Thoracic aorta (tissue), 2 donors: ENCODE results near the gene POLG. TPM values are rescaled to one million over a fixed set of nuclear protein-coding genes. Genes with fewer than 3 reads are reported as not detected.

Experiments
- ATAC-seq: fragments of 150-250 bp; one replicate; pipeline ENCODE4 v1.8.0; 2017; ENCODE audit warnings: low read depth; ENCODE audit not compliant: insufficient number of reproducible peaks, low FRiP score
- DNase-seq: peaks from one replicate; pipeline ENCODE4 v3.0.0-alpha.2; 2020; ENCODE audit warnings: low spot score
- H3K27ac ChIP-seq, 2 donors: fragments of 200-600 bp; sonication (generic); 1 replicate in 1 of 2; 2 replicates in 1 of 2; pipeline ENCODE4 v1.5.1; 2016; ENCODE audit warnings: mild to moderate bottlenecking in 2 of 2, moderate library complexity in 2 of 2
- H3K27me3 ChIP-seq: fragments of 200-600 bp; sonication (generic); replicated peaks from 2 replicates; pipeline ENCODE4 v1.6.0; 2016; ENCODE audit warnings: mild to moderate bottlenecking; ENCODE audit not compliant: insufficient read depth
- H3K36me3 ChIP-seq: fragments of 200-600 bp; sonication (generic); one replicate; pipeline ENCODE4 v1.5.1; 2016
- H3K4me1 ChIP-seq, 2 donors: fragments of 200-600 bp; sonication (generic); 1 replicate in 1 of 2; 2 replicates in 1 of 2; pipeline versions ENCODE4 v1.5.1 to v1.6.0; 2016; ENCODE audit warnings: low read depth in 2 of 2, mild to moderate bottlenecking in 1 of 2; ENCODE audit not compliant: control insufficient read depth in 1 of 2
- H3K4me3 ChIP-seq: fragments of 200-600 bp; sonication (generic); 2 replicates; pipeline ENCODE4 v1.5.1; 2016; ENCODE audit warnings: mild to moderate bottlenecking
- H3K9me3 ChIP-seq: fragments of 200-600 bp; sonication (generic); 2 replicates; pipeline ENCODE4 v1.5.1; 2016
- total RNA-seq, 2 donors: library from RNA; depleted of rRNA; stranded (reverse); fragments of >200 nt; gene quantifications; one replicate each; pipeline versions ENCODE4 v1.1.0 to v1.2.3, GENCODE V29; 2016
- TF ChIP-seq, protein P1 (sequence below): fragments of 200-600 bp; sonication (generic); IDR thresholded peaks from one replicate; pipeline ENCODE4 v1.5.1; 2019; ENCODE audit warnings: antibody characterized with exemption

POLG gene
- total RNA-seq, 2 donors from 2014 or later, result 89.2 to 89.8 TPM

DNA sequence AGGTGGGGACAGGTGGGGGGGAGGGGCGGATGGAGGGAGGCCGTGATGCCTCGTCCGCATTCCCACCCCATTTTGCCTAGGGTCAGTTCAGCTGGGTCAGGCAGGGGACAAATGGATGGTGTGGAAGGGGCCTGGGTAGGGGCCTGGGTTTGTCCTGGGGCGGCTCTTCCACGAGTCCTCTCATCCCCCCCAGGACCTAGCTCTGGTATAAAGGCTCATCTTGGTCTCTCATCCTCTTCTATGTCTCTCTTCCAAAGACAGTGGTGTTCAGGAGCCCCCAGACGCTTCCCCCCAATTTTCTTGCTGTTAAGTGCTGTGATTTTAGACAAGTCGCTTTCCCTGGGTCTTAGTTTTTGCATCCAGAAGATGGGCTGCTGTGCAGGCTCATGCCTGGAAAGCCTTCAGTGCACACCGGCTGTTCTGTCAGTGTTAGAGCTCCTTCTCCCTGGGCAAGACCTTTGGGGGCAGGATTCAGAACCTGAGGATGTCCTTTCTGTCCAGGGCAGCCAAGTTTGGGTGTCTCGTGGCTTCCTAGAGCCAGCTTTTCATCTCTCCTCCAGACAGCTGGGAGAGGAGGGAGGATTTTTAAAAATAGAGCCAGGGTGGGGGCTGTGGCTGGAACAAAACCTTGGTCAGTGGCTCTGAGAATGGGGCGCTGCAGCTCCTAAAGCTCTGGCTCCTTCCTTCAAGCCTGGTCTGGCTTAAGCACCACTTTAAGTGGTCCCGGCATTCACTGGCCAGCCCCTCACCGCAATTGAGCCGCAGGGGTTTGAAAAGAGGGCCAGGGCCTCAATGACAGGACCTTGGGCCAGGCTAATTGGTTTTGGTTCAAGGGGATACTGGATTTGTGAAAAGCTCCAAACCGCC is 37.7 kb upstream of the POLG start:
- Histone ChIP-seq H3K27ac (no peak overlapping the region), H3K9me3 (no peaks in the 10 kb centered on the region), H3K4me3 (no peak overlapping the region), H3K36me3 (no peaks in the 10 kb centered on the region), H3K27me3 (peaks cover 34% of the 10 kb centered on the region), H3K4me1 (peaks cover 5 to 24% of the 10 kb centered on the region in 2 donors)
- ATAC-seq (no peak), DNase-seq (no peak)
- TF ChIP-seq, protein P1, sequence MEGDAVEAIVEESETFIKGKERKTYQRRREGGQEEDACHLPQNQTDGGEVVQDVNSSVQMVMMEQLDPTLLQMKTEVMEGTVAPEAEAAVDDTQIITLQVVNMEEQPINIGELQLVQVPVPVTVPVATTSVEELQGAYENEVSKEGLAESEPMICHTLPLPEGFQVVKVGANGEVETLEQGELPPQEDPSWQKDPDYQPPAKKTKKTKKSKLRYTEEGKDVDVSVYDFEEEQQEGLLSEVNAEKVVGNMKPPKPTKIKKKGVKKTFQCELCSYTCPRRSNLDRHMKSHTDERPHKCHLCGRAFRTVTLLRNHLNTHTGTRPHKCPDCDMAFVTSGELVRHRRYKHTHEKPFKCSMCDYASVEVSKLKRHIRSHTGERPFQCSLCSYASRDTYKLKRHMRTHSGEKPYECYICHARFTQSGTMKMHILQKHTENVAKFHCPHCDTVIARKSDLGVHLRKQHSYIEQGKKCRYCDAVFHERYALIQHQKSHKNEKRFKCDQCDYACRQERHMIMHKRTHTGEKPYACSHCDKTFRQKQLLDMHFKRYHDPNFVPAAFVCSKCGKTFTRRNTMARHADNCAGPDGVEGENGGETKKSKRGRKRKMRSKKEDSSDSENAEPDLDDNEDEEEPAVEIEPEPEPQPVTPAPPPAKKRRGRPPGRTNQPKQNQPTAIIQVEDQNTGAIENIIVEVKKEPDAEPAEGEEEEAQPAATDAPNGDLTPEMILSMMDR, result no peak

DNA sequence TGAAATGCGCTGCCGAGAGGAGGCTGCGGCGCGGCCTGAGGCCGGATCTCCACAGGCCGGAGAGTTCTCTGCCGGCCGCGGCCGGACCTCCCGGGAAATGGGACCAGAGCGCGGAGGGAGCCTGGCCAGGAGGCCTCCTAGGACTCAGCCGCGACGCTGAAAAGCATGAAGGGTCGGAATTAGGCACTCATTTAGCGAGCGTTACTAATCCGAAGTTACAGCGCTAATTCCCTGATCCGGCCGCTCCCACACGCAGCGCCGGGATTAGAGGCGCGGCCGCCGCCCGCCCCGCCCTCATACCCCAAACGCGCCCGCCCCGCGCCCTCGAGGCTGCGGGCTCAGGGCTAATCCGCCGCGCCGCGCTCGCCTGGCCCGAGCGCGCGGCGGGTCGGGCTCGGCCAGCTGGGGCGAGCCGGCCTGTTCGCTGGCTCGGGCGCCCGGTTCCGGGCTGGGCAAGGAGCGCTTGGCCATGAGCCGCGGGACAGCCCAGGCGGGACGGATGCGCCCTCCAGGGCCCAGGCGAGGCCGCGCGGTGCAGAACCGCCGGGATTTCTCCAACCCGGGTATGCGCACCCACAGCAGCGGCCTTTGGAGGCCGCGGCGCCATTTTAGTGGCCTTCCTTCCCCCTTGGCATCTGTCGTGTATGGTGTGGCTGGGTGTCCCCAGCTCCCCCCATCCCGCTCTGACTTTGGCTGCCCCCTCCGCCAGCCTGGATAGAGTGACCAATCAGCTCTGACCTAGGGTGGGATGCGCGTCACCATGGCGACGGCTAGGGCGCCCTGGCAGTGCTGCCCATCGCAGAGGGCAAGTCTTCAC is 36.8 kb upstream of the POLG start:
- Histone ChIP-seq H3K4me3 (peak overlapping the region; percentile 62), H3K27ac (no peak overlapping the region), H3K4me1 (peaks cover 5 to 28% of the 10 kb centered on the region in 2 donors), H3K27me3 (peaks cover 34% of the 10 kb centered on the region), H3K9me3 (no peaks in the 10 kb centered on the region), H3K36me3 (no peaks in the 10 kb centered on the region)
- DNase-seq, result no peak
- TF ChIP-seq, protein P1, result no peak
- no peak for ATAC-seq

DNA sequence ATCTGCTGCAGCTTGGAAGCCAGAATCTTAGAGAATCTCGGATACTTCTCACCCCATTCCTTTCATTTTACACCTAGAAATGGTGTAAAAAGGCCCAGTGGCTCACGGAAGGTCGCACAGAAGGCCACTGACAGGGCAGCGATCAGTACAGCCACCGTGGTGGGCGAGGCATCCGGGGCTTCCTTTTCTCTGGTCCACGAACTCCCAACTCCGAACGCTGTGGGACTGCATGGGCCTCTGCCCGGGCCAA is 36.3 kb upstream of the POLG start:
- peaks cover 5 to 28% of the 10 kb centered on the region in 2 donors for H3K4me1 ChIP-seq
- H3K4me3 ChIP-seq, result peak overlapping the region; percentile 62
- TF ChIP-seq, protein P1, result no peak
- H3K9me3 ChIP-seq, result no peaks in the 10 kb centered on the region
- H3K36me3 ChIP-seq, result no peaks in the 10 kb centered on the region
- H3K27me3 ChIP-seq, result peaks cover 37% of the 10 kb centered on the region
- ATAC-seq, result no peak
- no peak for DNase-seq
- H3K27ac ChIP-seq, result no peak overlapping the region

DNA sequence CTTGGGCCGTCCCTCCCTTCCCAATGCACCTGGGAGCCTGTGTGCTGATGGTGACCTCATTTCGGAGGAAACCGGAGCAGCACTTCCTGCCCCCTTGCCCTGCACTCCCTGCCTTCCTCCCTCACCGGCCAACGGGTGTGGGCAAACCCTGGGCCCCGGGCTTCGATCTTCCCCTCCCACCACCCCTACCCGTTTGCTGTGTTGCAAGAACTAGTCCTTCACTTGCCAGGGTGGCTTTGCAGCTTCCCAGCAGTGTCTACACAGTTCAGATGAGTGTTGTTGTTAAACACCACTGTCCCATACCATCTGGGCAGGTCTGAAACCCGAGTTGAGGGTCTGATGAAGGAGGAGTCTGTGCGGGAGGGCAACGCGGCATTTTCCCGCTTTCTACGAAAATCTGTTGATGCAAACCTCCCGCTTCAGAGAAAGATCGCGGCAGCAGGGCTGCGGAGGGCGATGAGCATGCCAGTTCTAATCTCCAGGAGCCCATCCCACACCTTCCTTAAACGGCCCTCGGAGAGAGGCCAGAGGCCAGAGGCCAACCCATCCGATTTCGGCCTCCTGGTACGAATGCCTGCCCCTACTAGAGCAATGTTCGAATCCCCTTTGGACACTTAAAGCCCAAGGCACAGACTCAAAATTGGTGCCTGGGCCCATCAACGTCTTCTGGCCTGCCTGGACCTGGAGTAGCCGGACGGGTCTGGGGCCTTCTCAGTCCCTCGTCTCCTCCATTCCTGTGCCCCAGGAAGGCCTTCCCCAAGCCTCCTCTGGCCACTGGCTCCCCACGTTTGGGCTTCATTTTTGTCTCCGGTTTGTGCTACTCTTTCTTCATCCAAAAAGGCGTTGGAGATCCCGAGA is 35.7 kb upstream of the POLG start:
- H3K27me3 ChIP-seq, result peaks cover 37% of the 10 kb centered on the region
- H3K27ac ChIP-seq, result no peak overlapping the region

More for the DNA sequence above, 35.7 kb upstream of the POLG start:
- DNase-seq (no peak), ATAC-seq (no peak)
- Histone ChIP-seq H3K4me1 (peaks cover 5 to 28% of the 10 kb centered on the region in 2 donors), H3K36me3 (no peaks in the 10 kb centered on the region), H3K4me3 (no peak overlapping the region), H3K9me3 (no peaks in the 10 kb centered on the region)
- TF ChIP-seq, protein P1, result no peak
